ENCODE results near the gene DDIAS.
"Not testable (repeated sequence)": the region's sequence is repeated elsewhere in the genome, so short reads cannot be mapped to it uniquely, and the experiment has no call there.

DDIAS gene

GRCh38 chr11:82901165-82901921, at the start of gene DDIAS:
Gene DDIAS, plus strand, starts transcription at chr11:82901736. Its CDS starts 13,003 bp downstream, at chr11:82914739.
- DNase-seq: peak; percentile 89 to 93

- no peak for DNase-seq
Observed at GRCh38 chr11:82854242-82854641, 47.3 kb upstream of the DDIAS start.

- DNase-seq: not testable (repeated sequence)
Observed at GRCh38 chr11:82854916-82855315, 46.6 kb upstream of the DDIAS start.

GRCh38 chr11:82855616-82856015, 45.9 kb upstream of the DDIAS start:
- DNase-seq: no peak

GRCh38 chr11:82857145-82857544, 44.4 kb upstream of the DDIAS start:
- no peak for DNase-seq

- DNase-seq: no peak
Observed at GRCh38 chr11:82858133-82858532, 43.4 kb upstream of the DDIAS start.

- no peak for DNase-seq
Observed at GRCh38 chr11:82858556-82859091, 42.9 kb upstream of the DDIAS start.

- DNase-seq: no peak
Observed at GRCh38 chr11:82859750-82860149, 41.8 kb upstream of the DDIAS start.

GRCh38 chr11:82862379-82862778, 39.2 kb upstream of the DDIAS start:
- no peak for DNase-seq

GRCh38 chr11:82863209-82863608, 38.3 kb upstream of the DDIAS start:
- no peak for DNase-seq

GRCh38 chr11:82864268-82864667, 37.3 kb upstream of the DDIAS start:
- peak; percentile 93 to 95 for DNase-seq

- no peak for DNase-seq
Observed at GRCh38 chr11:82865841-82866240, 35.7 kb upstream of the DDIAS start.

- peak; percentile 74 to 81 for DNase-seq
Observed at GRCh38 chr11:82867495-82868082, 33.9 kb upstream of the DDIAS start.

- peak in 1 of 2 experiments; percentile 7 for DNase-seq
Observed at GRCh38 chr11:82869657-82870056, 31.9 kb upstream of the DDIAS start.

GRCh38 chr11:82871646-82872045, 29.9 kb upstream of the DDIAS start:
- DNase-seq: no peak

- no peak for DNase-seq
Observed at GRCh38 chr11:82872377-82873150, 29.0 kb upstream of the DDIAS start.

- no peak for DNase-seq
Observed at GRCh38 chr11:82873919-82874333, 27.6 kb upstream of the DDIAS start.

GRCh38 chr11:82874646-82875523, 26.7 kb upstream of the DDIAS start:
- no peak for DNase-seq

- no peak for DNase-seq
Observed at GRCh38 chr11:82883853-82884252, 17.7 kb upstream of the DDIAS start.

GRCh38 chr11:82889133-82890001, 12.2 kb upstream of the DDIAS start:
- peak; percentile 76 to 83 for DNase-seq

GRCh38 chr11:82890002-82890341, 11.6 kb upstream of the DDIAS start:
- DNase-seq: no peak

GRCh38 chr11:82890936-82891335, 10.6 kb upstream of the DDIAS start:
- peak; percentile 70 to 71 for DNase-seq

All from AML-193 (cell line).